HepG2 (cell line): ENCODE measurements around the gene NUDT3. TPM values are rescaled to one million over a fixed set of nuclear protein-coding genes. Genes with fewer than 3 reads are reported as not detected.

Experiments
- GABPA ChIP-seq, 2 experiments: IDR thresholded peaks; 2 replicates each; pipeline ENCODE4 v1.6.1; 2011 to 2016; ENCODE audit warnings: low read depth in 2 of 2, low read length in 1 of 2, missing biosample characterization in 1 of 2, missing genetic modification characterization in 1 of 2
- KMT2A ChIP-seq: sonication (generic); formaldehyde crosslinking; IDR thresholded peaks from 2 replicates; pipeline ENCODE4 v1.4.0; 2020; ENCODE audit warnings: missing genetic modification reagents
- NFYB ChIP-seq: sonication (generic); formaldehyde crosslinking; IDR thresholded peaks from 2 replicates; pipeline ENCODE4 v1.4.0; 2020; ENCODE audit warnings: missing genetic modification reagents
- RNF2 ChIP-seq: fragments of 450-650 bp; conservative IDR thresholded peaks from 2 replicates; pipeline ENCODE4 v1.6.1; 2016; ENCODE audit warnings: low read depth
- SAFB2 ChIP-seq: sonication (generic); formaldehyde crosslinking; IDR thresholded peaks from 2 replicates; pipeline ENCODE4 v1.5.1; 2020; ENCODE audit warnings: missing genetic modification reagents, low read depth, mild to moderate bottlenecking, borderline replicate concordance
- SOX5 ChIP-seq: IDR thresholded peaks from 2 replicates; pipeline ENCODE4 v1.6.1; 2016; ENCODE audit warnings: borderline replicate concordance
- TAF1 ChIP-seq: sonication (generic); formaldehyde crosslinking; IDR thresholded peaks from 2 replicates; pipeline ENCODE4 v1.4.0; 2020; ENCODE audit warnings: missing genetic modification reagents
- TCF12 ChIP-seq, 2 experiments: fragments of 450-650 bp in 1 of 2; sonication (generic) in 1 of 2; formaldehyde crosslinking in 1 of 2; IDR thresholded peaks; 2 replicates each; pipeline versions ENCODE4 v1.6.1 to v1.8.0; 2017 to 2022; ENCODE audit warnings: antibody characterized with exemption in 1 of 2, mild to moderate bottlenecking in 1 of 2, missing genetic modification reagents in 1 of 2, moderate library complexity in 1 of 2
- TOE1 ChIP-seq: sonication (generic); formaldehyde crosslinking; IDR thresholded peaks from 2 replicates; pipeline ENCODE4 v1.4.0; 2020; ENCODE audit warnings: mild to moderate bottlenecking, missing genetic modification reagents
- TSC22D2 ChIP-seq: sonication (generic); formaldehyde crosslinking; IDR thresholded peaks from 2 replicates; pipeline ENCODE4 v1.5.1; 2020; ENCODE audit warnings: missing genetic modification reagents, mild to moderate bottlenecking, borderline replicate concordance
- ZC3H4 ChIP-seq: sonication (generic); formaldehyde crosslinking; IDR thresholded peaks from 2 replicates; pipeline ENCODE4 v1.4.0; 2020; ENCODE audit warnings: missing genetic modification reagents, borderline replicate concordance
- ZFX ChIP-seq: sonication (generic); formaldehyde crosslinking; IDR thresholded peaks from 2 replicates; pipeline ENCODE4 v1.4.0; 2020; ENCODE audit warnings: mild to moderate bottlenecking, low read depth, missing genetic modification reagents, moderate library complexity
- ZNF350 ChIP-seq: sonication (generic); formaldehyde crosslinking; IDR thresholded peaks from 2 replicates; pipeline ENCODE4 v1.4.0; 2020; ENCODE audit warnings: mild to moderate bottlenecking, low read depth, missing genetic modification reagents, borderline replicate concordance
- ZNF775 ChIP-seq: sonication (generic); formaldehyde crosslinking; IDR thresholded peaks from 2 replicates; pipeline ENCODE4 v1.4.0; 2020; ENCODE audit warnings: missing genetic modification reagents, mild to moderate bottlenecking, moderate library complexity, borderline replicate concordance
- polyA plus RNA-seq, 8 experiments: library from polyadenylated mRNA; depleted of rRNA in 3 of 8; stranded (reverse) in 7 of 8; unstranded in 1 of 8; fragments of >200 nt; fragmentation: Illumina TruSeq in 4 of 8; extraction: Trizol in 4 of 8; gene quantifications; 2 replicates each; pipeline versions ENCODE4 v1.2.1 to v1.2.3, GENCODE V29; 2011 to 2016; ENCODE audit warnings: low read depth in 4 of 8, missing spikeins in 1 of 8, mixed read lengths in 1 of 8; ENCODE audit not compliant: insufficient read depth in 1 of 8
- total RNA-seq, 5 experiments: library from RNA; depleted of rRNA; stranded (reverse); fragments of >200 nt; fragmentation: Illumina TruSeq; extraction: Trizol; gene quantifications; 2 replicates each; pipeline ENCODE4 v1.2.3, GENCODE V29; 2016; ENCODE audit warnings: low read depth in 1 of 5
- TF ChIP-seq, protein P1 (sequence below): sonication (generic); formaldehyde crosslinking; IDR thresholded peaks from 2 replicates; pipeline ENCODE4 v1.5.0; 2020; ENCODE audit warnings: missing genetic modification reagents, mild to moderate bottlenecking, borderline replicate concordance
- TF ChIP-seq, protein P2 (sequence below): IDR thresholded peaks from 2 replicates; pipeline ENCODE4 v1.4.0; 2020; ENCODE audit warnings: mild to moderate bottlenecking, missing genetic modification reagents
- TF ChIP-seq, protein P3 (sequence below): IDR thresholded peaks from 2 replicates; pipeline ENCODE4 v1.6.1; 2016; ENCODE audit warnings: low read depth, missing genetic modification reagents, missing compliant biosample characterization

NUDT3 gene
- total and polyA plus RNA-seq, 2 of the 13 experiments (the other 11 are each of a cell fraction or from before 2014, with no cell fraction given): 20.2 to 20.6 TPM

DNA sequence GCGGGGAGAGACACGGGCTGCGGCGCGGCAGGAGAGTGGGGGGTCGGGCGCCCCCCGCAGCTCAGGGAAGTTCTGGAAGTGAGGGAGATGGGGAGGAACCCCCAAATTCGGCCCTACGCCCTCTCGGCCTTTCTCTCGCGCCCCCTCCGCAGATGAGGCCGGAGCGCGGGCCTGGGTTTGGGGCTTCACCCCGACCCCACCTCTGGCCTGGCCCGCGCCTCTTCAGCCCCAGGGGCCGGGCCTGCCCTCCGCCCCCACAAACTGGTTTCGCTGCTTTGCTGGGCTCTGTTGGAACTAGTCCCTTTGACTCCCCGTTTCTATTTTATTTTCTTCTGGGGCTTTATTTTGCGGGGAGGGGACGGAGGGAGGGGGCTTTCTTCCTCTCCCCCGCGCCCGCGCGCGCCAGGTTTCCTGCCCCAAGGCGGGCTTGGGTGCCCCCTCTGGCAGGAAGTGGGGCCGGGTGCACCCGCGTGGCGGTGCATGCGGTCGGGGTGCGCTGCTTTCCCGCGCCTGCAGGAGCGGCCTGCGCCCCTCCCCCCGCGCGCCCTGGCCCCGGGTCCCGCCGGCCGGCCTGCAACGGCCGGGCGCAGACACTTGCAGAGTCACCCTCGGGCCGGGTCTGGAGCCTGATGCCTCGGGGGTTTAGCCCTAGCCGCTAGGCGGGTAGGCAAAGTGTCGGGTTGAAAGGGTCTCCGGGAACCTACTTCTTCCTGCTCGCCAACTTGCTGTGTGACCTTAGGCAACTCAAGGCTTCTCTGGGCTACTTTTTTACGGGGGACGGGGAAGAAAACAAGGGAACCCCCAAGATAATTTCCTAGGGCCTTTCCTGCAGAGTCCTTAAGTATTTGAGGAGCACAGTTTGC is 154.5 kb downstream of the NUDT3 start (continued):
- peak; percentile 72; the same call in 1 of the 2 replicates for TF ChIP-seq ZNF775 (CRISPR knock-in tag)
- TF ChIP-seq GABPA (IDR thresholded peaks at IDR 0.05; ENCODE audit: low read depth, low read length): peak; percentile 57
- peak; percentile 58 for TF ChIP-seq GABPA (CRISPR knock-in tag; IDR thresholded peaks at IDR 0.05; ENCODE audit: low read depth)
- TF ChIP-seq TSC22D2 (CRISPR knock-in tag): peak; percentile 97
- peak; percentile 99 for TF ChIP-seq SAFB2
- peak; percentile 43; the same call in 1 of the 2 replicates for TF ChIP-seq TAF1 (CRISPR knock-in tag)
- TF ChIP-seq, protein P1, sequence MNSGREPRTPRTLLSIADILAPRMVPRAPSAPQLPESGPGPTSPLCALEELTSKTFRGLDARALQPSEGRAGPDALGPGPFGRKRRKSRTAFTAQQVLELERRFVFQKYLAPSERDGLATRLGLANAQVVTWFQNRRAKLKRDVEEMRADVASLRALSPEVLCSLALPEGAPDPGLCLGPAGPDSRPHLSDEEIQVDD (CRISPR knock-in tag): peak; percentile 100
- TF ChIP-seq, protein P2, sequence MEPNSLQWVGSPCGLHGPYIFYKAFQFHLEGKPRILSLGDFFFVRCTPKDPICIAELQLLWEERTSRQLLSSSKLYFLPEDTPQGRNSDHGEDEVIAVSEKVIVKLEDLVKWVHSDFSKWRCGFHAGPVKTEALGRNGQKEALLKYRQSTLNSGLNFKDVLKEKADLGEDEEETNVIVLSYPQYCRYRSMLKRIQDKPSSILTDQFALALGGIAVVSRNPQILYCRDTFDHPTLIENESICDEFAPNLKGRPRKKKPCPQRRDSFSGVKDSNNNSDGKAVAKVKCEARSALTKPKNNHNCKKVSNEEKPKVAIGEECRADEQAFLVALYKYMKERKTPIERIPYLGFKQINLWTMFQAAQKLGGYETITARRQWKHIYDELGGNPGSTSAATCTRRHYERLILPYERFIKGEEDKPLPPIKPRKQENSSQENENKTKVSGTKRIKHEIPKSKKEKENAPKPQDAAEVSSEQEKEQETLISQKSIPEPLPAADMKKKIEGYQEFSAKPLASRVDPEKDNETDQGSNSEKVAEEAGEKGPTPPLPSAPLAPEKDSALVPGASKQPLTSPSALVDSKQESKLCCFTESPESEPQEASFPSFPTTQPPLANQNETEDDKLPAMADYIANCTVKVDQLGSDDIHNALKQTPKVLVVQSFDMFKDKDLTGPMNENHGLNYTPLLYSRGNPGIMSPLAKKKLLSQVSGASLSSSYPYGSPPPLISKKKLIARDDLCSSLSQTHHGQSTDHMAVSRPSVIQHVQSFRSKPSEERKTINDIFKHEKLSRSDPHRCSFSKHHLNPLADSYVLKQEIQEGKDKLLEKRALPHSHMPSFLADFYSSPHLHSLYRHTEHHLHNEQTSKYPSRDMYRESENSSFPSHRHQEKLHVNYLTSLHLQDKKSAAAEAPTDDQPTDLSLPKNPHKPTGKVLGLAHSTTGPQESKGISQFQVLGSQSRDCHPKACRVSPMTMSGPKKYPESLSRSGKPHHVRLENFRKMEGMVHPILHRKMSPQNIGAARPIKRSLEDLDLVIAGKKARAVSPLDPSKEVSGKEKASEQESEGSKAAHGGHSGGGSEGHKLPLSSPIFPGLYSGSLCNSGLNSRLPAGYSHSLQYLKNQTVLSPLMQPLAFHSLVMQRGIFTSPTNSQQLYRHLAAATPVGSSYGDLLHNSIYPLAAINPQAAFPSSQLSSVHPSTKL (CRISPR knock-in tag): peak; percentile 50; the same call in 1 of the 2 replicates
- no peak for TF ChIP-seq ZC3H4 (CRISPR knock-in tag)
- peak; percentile 61; the same call in 1 of the 2 replicates for TF ChIP-seq KMT2A (CRISPR knock-in tag)
- TF ChIP-seq ZFX (CRISPR knock-in tag): peak; percentile 90
- TF ChIP-seq, protein P3, sequence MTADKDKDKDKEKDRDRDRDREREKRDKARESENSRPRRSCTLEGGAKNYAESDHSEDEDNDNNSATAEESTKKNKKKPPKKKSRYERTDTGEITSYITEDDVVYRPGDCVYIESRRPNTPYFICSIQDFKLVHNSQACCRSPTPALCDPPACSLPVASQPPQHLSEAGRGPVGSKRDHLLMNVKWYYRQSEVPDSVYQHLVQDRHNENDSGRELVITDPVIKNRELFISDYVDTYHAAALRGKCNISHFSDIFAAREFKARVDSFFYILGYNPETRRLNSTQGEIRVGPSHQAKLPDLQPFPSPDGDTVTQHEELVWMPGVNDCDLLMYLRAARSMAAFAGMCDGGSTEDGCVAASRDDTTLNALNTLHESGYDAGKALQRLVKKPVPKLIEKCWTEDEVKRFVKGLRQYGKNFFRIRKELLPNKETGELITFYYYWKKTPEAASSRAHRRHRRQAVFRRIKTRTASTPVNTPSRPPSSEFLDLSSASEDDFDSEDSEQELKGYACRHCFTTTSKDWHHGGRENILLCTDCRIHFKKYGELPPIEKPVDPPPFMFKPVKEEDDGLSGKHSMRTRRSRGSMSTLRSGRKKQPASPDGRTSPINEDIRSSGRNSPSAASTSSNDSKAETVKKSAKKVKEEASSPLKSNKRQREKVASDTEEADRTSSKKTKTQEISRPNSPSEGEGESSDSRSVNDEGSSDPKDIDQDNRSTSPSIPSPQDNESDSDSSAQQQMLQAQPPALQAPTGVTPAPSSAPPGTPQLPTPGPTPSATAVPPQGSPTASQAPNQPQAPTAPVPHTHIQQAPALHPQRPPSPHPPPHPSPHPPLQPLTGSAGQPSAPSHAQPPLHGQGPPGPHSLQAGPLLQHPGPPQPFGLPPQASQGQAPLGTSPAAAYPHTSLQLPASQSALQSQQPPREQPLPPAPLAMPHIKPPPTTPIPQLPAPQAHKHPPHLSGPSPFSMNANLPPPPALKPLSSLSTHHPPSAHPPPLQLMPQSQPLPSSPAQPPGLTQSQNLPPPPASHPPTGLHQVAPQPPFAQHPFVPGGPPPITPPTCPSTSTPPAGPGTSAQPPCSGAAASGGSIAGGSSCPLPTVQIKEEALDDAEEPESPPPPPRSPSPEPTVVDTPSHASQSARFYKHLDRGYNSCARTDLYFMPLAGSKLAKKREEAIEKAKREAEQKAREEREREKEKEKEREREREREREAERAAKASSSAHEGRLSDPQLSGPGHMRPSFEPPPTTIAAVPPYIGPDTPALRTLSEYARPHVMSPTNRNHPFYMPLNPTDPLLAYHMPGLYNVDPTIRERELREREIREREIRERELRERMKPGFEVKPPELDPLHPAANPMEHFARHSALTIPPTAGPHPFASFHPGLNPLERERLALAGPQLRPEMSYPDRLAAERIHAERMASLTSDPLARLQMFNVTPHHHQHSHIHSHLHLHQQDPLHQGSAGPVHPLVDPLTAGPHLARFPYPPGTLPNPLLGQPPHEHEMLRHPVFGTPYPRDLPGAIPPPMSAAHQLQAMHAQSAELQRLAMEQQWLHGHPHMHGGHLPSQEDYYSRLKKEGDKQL (CRISPR knock-in tag): no peak
- no peak for TF ChIP-seq ZNF350 (CRISPR knock-in tag)
- TF ChIP-seq TCF12 (IDR thresholded peaks at IDR 0.05): no peak
- TF ChIP-seq TCF12 (CRISPR knock-in tag; IDR thresholded peaks at IDR 0.05): peak; percentile 69; the same call in 1 of the 2 replicates
- peak; percentile 93; the same call in 1 of the 2 replicates for TF ChIP-seq TOE1 (CRISPR knock-in tag)
- TF ChIP-seq RNF2: peak; percentile 97
- 0 out of 2 replicates have a peak, but pooled peaks have one; percentile 12 for TF ChIP-seq NFYB (CRISPR knock-in tag)
- TF ChIP-seq SOX5 (CRISPR knock-in tag): no peak; the same call in 1 of the 2 replicates
